GM23248 (cell line): Measurements from ENCODE around the gene UBE2S. TPM values are rescaled to one million over a fixed set of nuclear protein-coding genes. Genes with fewer than 3 reads are reported as not detected.

Experiments
- DNase-seq: peaks from one replicate; pipeline ENCODE4 v3.0.0-alpha.2; 2015
- H2AFZ ChIP-seq: fragments of 200-600 bp; sonication (generic); 2 replicates; pipeline ENCODE4 v1.6.1; 2016; ENCODE audit warnings: antibody characterized with exemption
- H3F3A ChIP-seq: fragments of 200-600 bp; sonication (generic); 2 replicates; pipeline ENCODE4 v1.6.1; 2016; ENCODE audit warnings: mild to moderate bottlenecking, antibody characterized with exemption, mixed run types; ENCODE audit not compliant: insufficient read depth
- H3K27ac ChIP-seq: fragments of 200-600 bp; sonication (generic); 2 replicates; pipeline ENCODE4 v1.5.1; 2016; ENCODE audit warnings: mild to moderate bottlenecking
- H3K27me3 ChIP-seq: fragments of 200-600 bp; sonication (generic); replicated peaks from 2 replicates; pipeline ENCODE4 v1.6.1; 2016; ENCODE audit warnings: mild to moderate bottlenecking; ENCODE audit not compliant: insufficient read depth
- H3K36me3 ChIP-seq: fragments of 200-600 bp; sonication (generic); 2 replicates; pipeline ENCODE4 v1.6.1; 2016; ENCODE audit warnings: low read depth, mild to moderate bottlenecking
- H3K4me1 ChIP-seq: fragments of 200-600 bp; sonication (generic); 2 replicates; pipeline ENCODE4 v1.6.1; 2016; ENCODE audit warnings: mild to moderate bottlenecking; ENCODE audit not compliant: insufficient read depth
- H3K4me2 ChIP-seq: fragments of 200-600 bp; sonication (generic); one replicate; pipeline ENCODE4 v1.6.1; 2016; ENCODE audit warnings: mild to moderate bottlenecking; ENCODE audit not compliant: unreplicated experiment
- H3K4me3 ChIP-seq: fragments of 200-600 bp; sonication (generic); 2 replicates; pipeline ENCODE4 v1.5.1; 2016; ENCODE audit warnings: mild to moderate bottlenecking
- H3K79me2 ChIP-seq: fragments of 200-600 bp; sonication (generic); 2 replicates; pipeline ENCODE4 v1.6.1; 2016; ENCODE audit warnings: mild to moderate bottlenecking; ENCODE audit not compliant: insufficient read depth
- H3K9ac ChIP-seq: fragments of 200-600 bp; sonication (generic); 2 replicates; pipeline ENCODE4 v1.6.1; 2016; ENCODE audit warnings: mild to moderate bottlenecking
- H3K9me2 ChIP-seq: fragments of 200-600 bp; sonication (generic); 2 replicates; pipeline ENCODE4 v1.6.1; 2016; ENCODE audit warnings: mixed run types, mild to moderate bottlenecking, moderate library complexity; ENCODE audit not compliant: insufficient read depth
- H3K9me3 ChIP-seq: fragments of 200-600 bp; sonication (generic); one replicate; pipeline ENCODE4 v1.6.1; 2017; ENCODE audit warnings: low read depth
- H4K20me1 ChIP-seq: fragments of 200-600 bp; sonication (generic); 2 replicates; pipeline ENCODE4 v1.6.0; 2016; ENCODE audit not compliant: insufficient read depth
- EZH2 ChIP-seq: fragments of 200-600 bp; sonication (generic); IDR thresholded peaks from 2 replicates; pipeline ENCODE4 v1.6.1; 2018; ENCODE audit warnings: antibody characterized with exemption, mild to moderate bottlenecking; ENCODE audit not compliant: insufficient read depth, poor library complexity, severe bottlenecking
- EZH2phosphoT487 ChIP-seq: fragments of 200-600 bp; sonication (generic); IDR thresholded peaks from 2 replicates; pipeline ENCODE4 v1.6.1; 2018; ENCODE audit warnings: antibody characterized with exemption, moderate library complexity, mild to moderate bottlenecking, low read depth; ENCODE audit not compliant: insufficient read depth
- WGBS, 2 experiments: methylation state at CpG; one replicate each; pipeline ENCODE4 v1.1.6; 2015 to 2017; ENCODE audit warnings: low lambda C conversion rate in 2 of 2, low coverage in 1 of 2; ENCODE audit errors: missing lambda C conversion rate in 2 of 2; 5-methylcytosine and 5-hydroxymethylcytosine counted together
- in situ Hi-C: fragments of 300-500 bp; cut with MboI; formaldehyde crosslinking; loops from 2 replicates; pipeline ENCODE4 v1.15.0; 2020
- polyA plus RNA-seq: library from polyadenylated mRNA; unstranded; fragments of >200 nt; fragmentation: Nextera tagmentation; extraction: Ambion mirVana; gene quantifications from 2 replicates; pipeline ENCODE4 v1.2.1, GENCODE V29; 2016
- total RNA-seq: library from RNA; depleted of rRNA; stranded (reverse); fragments of >200 nt; shearing (Covaris generic); gene quantifications from 2 replicates; pipeline ENCODE4 v1.2.3, GENCODE V29; 2014

The UBE2S gene
- total and polyA plus RNA-seq, 2 experiments from 2014 or later = 82.2 to 106 TPM

GRCh38 chr19:55439052-55439451, 31.5 kb upstream of the UBE2S start:
- H3K27me3 ChIP-seq = peaks cover 24% of the 10 kb centered on the region
- no peak overlapping the region for H3K27ac ChIP-seq
- in situ Hi-C loops = no loop called here
- no peaks in the 10 kb centered on the region for H4K20me1 ChIP-seq
- no peaks in the 10 kb centered on the region for H3K36me3 ChIP-seq
- H3K4me2 ChIP-seq = no peak overlapping the region
- no peaks in the 10 kb centered on the region for H3K79me2 ChIP-seq
- H3K9me3 ChIP-seq = no peaks in the 10 kb centered on the region
- H2AFZ ChIP-seq = no peak overlapping the region
- no peak overlapping the region for H3K4me3 ChIP-seq
- TF ChIP-seq EZH2 = no peak
- TF ChIP-seq EZH2phosphoT487 = no peak
- H3K4me1 ChIP-seq = no peaks in the 10 kb centered on the region
- DNase-seq = no peak
- H3K9me2 ChIP-seq = no peaks in the 10 kb centered on the region
- 58 to 63% methylated on average over 5 of the region's 5 CpGs for WGBS, 2 experiments
- H3F3A ChIP-seq = no peaks in the 10 kb centered on the region
- H3K9ac ChIP-seq = no peak overlapping the region

GRCh38 chr19:55437410-55437809, 29.8 kb upstream of the UBE2S start:
- peaks cover 19% of the 10 kb centered on the region for H3K27me3 ChIP-seq
- WGBS, 2 experiments = 4 to 5% methylated on average over 15 to 17 of the region's 17 CpGs
- no peaks in the 10 kb centered on the region for H3K79me2 ChIP-seq
- H3K9me3 ChIP-seq = no peaks in the 10 kb centered on the region
- H3K4me3 ChIP-seq = no peak overlapping the region
- H3K9me2 ChIP-seq = no peaks in the 10 kb centered on the region
- in situ Hi-C loops = no loop called here
- H3K27ac ChIP-seq = no peak overlapping the region
- peak; percentile 76 for DNase-seq
- no peak overlapping the region for H2AFZ ChIP-seq
- no peaks in the 10 kb centered on the region for H3F3A ChIP-seq
- no peaks in the 10 kb centered on the region for H3K36me3 ChIP-seq
- no peak overlapping the region for H3K4me2 ChIP-seq
- TF ChIP-seq EZH2 (no peak), EZH2phosphoT487 (no peak)
- H3K9ac ChIP-seq = no peak overlapping the region
- no peaks in the 10 kb centered on the region for H3K4me1 ChIP-seq
- H4K20me1 ChIP-seq = no peaks in the 10 kb centered on the region

- WGBS, 2 experiments = 34 to 39% methylated on average over 8 of the region's 8 CpGs
- Histone ChIP-seq H3K9ac (no peak overlapping the region), H3F3A (no peaks in the 10 kb centered on the region), H3K9me3 (no peaks in the 10 kb centered on the region), H3K36me3 (no peaks in the 10 kb centered on the region), H4K20me1 (no peaks in the 10 kb centered on the region), H3K4me2 (no peak overlapping the region), H3K9me2 (no peaks in the 10 kb centered on the region), H3K4me1 (no peaks in the 10 kb centered on the region), H3K4me3 (no peak overlapping the region), H2AFZ (no peak overlapping the region), H3K79me2 (no peaks in the 10 kb centered on the region), H3K27ac (no peak overlapping the region), H3K27me3 (peaks cover 19% of the 10 kb centered on the region)
- TF ChIP-seq EZH2 = no peak
- no peak for TF ChIP-seq EZH2phosphoT487
- no peak for DNase-seq
- in situ Hi-C loops = no loop called here
Measured at GRCh38 chr19:55436847-55437246, 29.3 kb upstream of the UBE2S start.

DNA sequence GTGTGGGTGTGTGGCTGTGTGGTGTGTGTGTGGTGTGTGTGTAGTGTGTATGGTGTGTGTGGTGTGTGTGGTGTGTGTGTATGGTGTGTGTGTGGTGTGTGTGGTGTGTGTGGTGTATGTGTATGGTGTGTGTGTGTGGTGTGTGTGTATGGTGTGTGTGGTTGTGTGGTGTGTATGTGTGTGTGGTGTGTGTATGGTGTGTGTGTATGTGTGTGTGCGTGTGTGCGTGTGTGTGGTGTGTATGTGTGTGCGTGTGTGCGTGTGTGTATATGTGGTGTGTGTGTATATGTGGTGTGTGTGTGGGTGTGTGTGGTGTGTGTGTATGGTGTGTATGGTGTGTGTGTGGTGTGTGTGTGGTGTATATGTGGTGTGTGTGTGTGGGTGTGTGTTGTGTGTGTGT, 27.4 kb upstream of the UBE2S start:
- Histone ChIP-seq H3K36me3 (no peaks in the 10 kb centered on the region), H3K4me2 (no peak overlapping the region), H2AFZ (no peak overlapping the region), H3K4me1 (no peaks in the 10 kb centered on the region), H3K27me3 (peaks cover under 1% of the 10 kb centered on the region; the same call in 1 of the 2 replicates), H3K9me2 (no peaks in the 10 kb centered on the region), H4K20me1 (no peaks in the 10 kb centered on the region), H3K9ac (no peak overlapping the region), H3K9me3 (no peaks in the 10 kb centered on the region), H3K27ac (no peak overlapping the region), H3K79me2 (no peaks in the 10 kb centered on the region), H3F3A (no peaks in the 10 kb centered on the region), H3K4me3 (no peak overlapping the region)
- in situ Hi-C loops = no loop called here
- DNase-seq = no peak
- TF ChIP-seq EZH2phosphoT487 = no peak
- TF ChIP-seq EZH2 = no peak
- WGBS, 2 experiments = 91% methylated on average over 4 of the region's 4 CpGs; no CpG with 5 or more reads in 1 of the 2 experiments
